GM18520 (cell line): Measurements from ENCODE around the gene TMEM53.

Source experiments
- ATAC-seq: cut with Tn5 transposase; IDR thresholded peaks from one replicate; pipeline ENCODE4 v1.9.1; 2021; ENCODE audit not compliant: unreplicated experiment

TMEM53 gene

DNA sequence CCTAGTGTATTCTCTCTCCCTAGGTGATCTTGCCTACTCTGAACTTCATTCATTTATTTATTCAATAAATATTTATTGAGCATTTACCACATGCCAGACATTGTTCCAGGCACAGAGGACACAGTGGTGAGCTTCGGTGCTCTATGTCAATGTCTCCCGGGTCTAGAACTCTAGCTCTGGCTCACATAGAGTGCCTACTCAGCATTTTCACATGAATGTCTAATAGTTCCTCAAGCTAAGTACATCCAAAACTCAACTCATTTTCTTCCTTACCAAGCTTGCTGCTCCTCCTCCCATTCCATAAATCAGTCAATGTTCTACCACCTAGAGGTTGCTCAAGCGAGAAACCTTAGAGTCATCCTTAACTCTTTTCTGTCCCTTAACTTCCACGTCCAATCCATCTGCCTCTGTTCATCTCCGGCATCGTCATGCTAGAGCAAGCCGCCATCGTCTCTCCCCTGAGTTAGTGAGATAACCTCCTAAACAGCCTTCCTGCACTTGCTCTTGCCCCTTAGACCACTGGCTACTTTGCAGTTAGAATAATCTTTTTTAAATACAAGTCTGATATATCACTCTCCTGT lies 67.5 kb downstream of the TMEM53 start:
- ATAC-seq = no peak

DNA sequence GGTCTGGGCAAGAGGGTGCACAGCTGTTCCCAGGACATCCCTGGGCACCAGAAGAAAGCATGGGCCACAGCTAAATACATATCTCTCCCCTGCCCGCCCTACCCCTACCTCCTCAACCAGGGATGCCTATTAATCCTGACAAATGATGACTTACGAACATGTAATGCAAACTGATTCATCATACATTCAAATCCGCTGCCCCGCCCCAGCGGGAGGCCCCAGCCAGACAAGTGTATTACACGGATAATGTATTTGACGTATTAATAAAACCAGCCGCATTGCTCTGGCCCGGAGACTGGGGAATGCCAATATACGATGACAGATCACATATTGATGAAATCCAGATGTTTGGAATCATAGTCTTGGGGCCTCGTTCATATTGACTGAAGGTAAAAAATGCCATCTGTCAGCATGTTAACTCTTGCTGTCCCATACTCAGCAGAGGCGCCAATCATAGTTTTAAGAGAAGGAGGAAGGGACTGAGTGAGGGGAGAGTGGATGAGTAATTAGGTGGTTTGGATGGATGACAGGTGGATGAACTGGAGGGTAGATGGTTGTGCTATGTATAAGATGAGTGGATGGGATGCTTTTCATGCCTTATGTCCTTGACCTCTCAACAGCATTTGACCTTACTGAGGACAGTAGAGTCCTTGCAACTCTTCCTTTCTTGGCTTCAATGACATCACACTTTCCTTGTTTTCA lies 68.2 kb downstream of the TMEM53 start:
- ATAC-seq = no peak

- ATAC-seq = no peak
Observed at GRCh38 chr1:44604157-44604955, 69.9 kb downstream of the TMEM53 start.

DNA sequence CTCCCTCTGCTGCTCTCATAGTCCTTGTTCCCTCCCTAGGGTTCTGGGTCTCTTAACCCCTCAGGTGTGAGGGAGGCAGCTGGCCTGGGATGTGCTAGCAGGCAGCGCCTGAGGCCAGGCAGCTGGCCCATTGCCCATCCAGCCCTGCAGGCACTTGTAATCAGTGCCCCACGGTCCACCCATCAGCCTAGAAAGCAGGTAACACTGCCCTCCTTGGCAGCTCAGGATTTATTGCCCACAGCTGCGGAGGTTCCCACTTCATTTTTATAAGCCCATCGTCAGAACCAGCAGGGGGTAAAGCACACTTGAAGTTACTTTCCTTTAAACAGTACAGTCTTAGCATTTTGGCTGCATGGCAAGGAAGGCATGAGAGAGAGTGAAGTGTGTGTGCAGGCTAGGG lies 70.6 kb downstream of the TMEM53 start:
- ATAC-seq = no peak
